Upper lobe of left lung (tissue), 4 donors: ENCODE measurements around the gene ITGA11.

Source experiments
- POLR2A ChIP-seq, 4 donors: fragments of 450-650 bp; IDR thresholded peaks; one replicate each; pipeline ENCODE4 v1.5.1; 2016 to 2017; ENCODE audit warnings: antibody characterized with exemption in 4 of 4, mild to moderate bottlenecking in 2 of 4
- TF ChIP-seq, protein P1 (sequence below), 6 experiments: fragments of 450-650 bp in 4 of 6; fragments of 200-600 bp in 2 of 6; sonication (generic) in 2 of 6; IDR thresholded peaks; one replicate each; pipeline ENCODE4 v1.5.1; 2016 to 2019; ENCODE audit warnings: antibody characterized with exemption in 6 of 6

DNA sequence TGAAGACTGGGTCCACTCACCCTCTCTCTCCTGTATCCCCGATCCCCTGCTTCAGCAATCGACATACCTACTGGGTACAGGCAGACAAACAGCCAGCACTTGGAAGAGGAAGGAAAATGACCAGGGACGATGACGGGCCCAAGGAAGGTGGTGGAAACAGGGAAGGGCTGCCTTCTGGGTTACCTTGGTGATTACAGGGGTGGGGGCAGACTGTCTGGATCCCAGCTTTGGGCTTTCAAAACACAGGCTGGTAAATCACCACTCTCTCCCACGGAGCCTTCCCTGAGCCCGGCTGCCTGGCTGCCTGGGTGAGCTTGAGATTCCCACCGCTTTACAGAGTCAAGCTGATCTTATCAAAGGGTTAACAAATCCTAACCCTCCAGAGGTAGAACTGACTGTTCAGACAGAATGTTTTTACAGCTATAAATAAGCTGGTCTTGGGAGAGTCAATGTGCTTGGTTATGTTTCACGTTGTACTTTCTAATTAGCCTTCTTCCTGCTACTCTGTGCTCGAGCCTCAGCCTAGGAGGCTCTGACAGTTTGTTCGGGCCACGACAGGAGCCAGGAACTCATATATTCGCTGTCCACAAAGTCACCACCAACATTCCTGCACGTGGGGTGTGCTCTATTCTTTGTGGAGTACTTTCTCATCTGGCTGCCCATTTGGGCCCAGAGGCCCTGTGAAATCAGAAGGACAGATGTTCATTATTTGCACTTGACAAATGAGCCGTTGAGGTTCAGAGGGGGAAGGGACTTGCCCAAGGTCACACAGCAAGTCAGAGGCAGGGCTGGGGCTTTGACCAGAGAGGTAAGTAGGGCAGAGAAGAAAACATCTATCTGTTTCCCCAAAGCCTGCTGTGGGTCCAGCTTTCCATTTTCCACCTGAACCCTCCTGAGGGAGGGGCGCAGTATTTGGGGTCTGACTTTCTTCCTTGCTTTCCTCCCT lies 91.0 kb downstream of the ITGA11 start:
- TF ChIP-seq, protein P1, sequence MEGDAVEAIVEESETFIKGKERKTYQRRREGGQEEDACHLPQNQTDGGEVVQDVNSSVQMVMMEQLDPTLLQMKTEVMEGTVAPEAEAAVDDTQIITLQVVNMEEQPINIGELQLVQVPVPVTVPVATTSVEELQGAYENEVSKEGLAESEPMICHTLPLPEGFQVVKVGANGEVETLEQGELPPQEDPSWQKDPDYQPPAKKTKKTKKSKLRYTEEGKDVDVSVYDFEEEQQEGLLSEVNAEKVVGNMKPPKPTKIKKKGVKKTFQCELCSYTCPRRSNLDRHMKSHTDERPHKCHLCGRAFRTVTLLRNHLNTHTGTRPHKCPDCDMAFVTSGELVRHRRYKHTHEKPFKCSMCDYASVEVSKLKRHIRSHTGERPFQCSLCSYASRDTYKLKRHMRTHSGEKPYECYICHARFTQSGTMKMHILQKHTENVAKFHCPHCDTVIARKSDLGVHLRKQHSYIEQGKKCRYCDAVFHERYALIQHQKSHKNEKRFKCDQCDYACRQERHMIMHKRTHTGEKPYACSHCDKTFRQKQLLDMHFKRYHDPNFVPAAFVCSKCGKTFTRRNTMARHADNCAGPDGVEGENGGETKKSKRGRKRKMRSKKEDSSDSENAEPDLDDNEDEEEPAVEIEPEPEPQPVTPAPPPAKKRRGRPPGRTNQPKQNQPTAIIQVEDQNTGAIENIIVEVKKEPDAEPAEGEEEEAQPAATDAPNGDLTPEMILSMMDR (IDR thresholded peaks at IDR 0.05) = no peak
- TF ChIP-seq POLR2A (IDR thresholded peaks at IDR 0.05) = no peak
